Activated CD4-positive, CD25-positive, alpha-beta regulatory T cell (primary cell): ENCODE measurements around the gene CSN1S1.

Experiments
- DNase-seq, 4 experiments: peaks; one replicate each; lab custom pipeline; 2025; lab: John Stamatoyannopoulos, UW

Gene CSN1S1

DNA sequence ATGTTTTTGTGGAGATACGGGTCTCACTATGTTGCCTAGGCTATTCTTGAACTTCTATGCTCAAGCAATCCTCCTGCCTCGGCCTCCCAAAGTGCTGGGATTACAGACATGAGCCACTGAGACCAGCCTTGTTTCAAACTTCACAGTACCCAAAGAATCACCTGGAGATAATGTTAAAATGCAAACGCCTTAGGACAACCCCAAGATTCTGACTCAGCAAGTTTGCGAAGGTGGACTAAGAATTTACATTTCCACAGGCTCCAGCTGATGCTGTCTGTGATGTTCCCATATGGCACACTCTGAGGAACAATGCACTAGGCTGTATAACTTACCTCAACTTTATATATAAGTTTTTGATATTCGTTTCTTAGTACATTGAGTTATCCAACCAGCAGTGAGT is 63.9 kb downstream of the CSN1S1 start:
- DNase-seq, result no peak

DNA sequence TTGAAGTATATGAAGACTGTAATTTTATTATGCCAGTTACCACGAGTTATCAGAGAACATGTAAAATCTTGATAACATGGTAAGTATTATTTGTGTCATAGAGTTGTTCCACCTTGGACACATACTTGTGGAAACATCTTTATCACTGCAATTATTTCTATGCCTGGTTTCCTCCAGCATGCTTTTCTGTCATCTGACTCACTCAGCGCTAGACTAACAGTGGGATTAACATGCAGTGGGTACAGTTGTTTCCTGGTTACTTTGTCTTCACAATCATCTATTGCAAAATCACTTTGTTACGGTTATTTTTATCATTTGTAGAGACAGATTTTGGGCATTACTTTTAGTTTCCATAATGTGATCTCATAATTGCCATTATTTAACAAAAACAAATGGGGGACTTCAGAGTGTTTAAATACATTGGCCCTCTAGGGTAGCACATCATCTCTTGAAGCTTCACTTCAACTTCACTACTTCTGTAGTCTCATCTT is 64.7 kb downstream of the CSN1S1 start, which contains the start of gene STATH:
Gene STATH, plus strand, starts transcription at position 441 of the 491 bp plus-strand sequence. CDS start 2,472 bp downstream, outside the sequence.
- DNase-seq, result no peak
